Fibroblast of the conjunctiva (primary cell): ENCODE data around the gene PLXNA2.

Experiments used
- DNase-seq: peaks from one replicate; pipeline ENCODE4 v3.0.0-alpha.2; 2010; ENCODE audit warnings: low read depth

Gene PLXNA2

GRCh38 chr1:208181364-208181763 is 62.8 kb downstream of the PLXNA2 start:
- DNase-seq, result no peak

GRCh38 chr1:208180421-208180820 is 63.8 kb downstream of the PLXNA2 start:
- DNase-seq, result no peak

GRCh38 chr1:208179961-208180409 is 64.2 kb downstream of the PLXNA2 start:
- no peak for DNase-seq

- no peak for DNase-seq
These were observed 64.8 kb downstream of the PLXNA2 start for GRCh38 chr1:208179263-208179816.

GRCh38 chr1:208178091-208178529 is 66.1 kb downstream of the PLXNA2 start:
- DNase-seq, result no peak

GRCh38 chr1:208177656-208178055 is 66.5 kb downstream of the PLXNA2 start:
- no peak for DNase-seq

GRCh38 chr1:208176649-208177048 is 67.5 kb downstream of the PLXNA2 start:
- no peak for DNase-seq

- DNase-seq, result no peak
These were observed 68.7 kb downstream of the PLXNA2 start for GRCh38 chr1:208175508-208175895.

GRCh38 chr1:208174731-208175507 is 69.3 kb downstream of the PLXNA2 start:
- DNase-seq, result no peak

GRCh38 chr1:208174200-208174599 is 70.0 kb downstream of the PLXNA2 start:
- DNase-seq, result no peak

- DNase-seq, result no peak
These were observed 70.4 kb downstream of the PLXNA2 start for GRCh38 chr1:208173749-208174148.

- DNase-seq, result no peak
These were observed 71.6 kb downstream of the PLXNA2 start for GRCh38 chr1:208172423-208173145.

- DNase-seq, result no peak
These were observed 72.4 kb downstream of the PLXNA2 start for GRCh38 chr1:208171616-208172422.

- DNase-seq, result no peak
These were observed 73.9 kb downstream of the PLXNA2 start for GRCh38 chr1:208170252-208170651.

GRCh38 chr1:208169081-208169879 is 74.9 kb downstream of the PLXNA2 start:
- DNase-seq, result no peak

GRCh38 chr1:208167261-208167869 is 76.8 kb downstream of the PLXNA2 start:
- no peak for DNase-seq

GRCh38 chr1:208166340-208167138 is 77.6 kb downstream of the PLXNA2 start:
- no peak for DNase-seq

- peak; percentile 76 for DNase-seq
These were observed 78.5 kb downstream of the PLXNA2 start for GRCh38 chr1:208165659-208166058.

- no peak for DNase-seq
These were observed 79.6 kb downstream of the PLXNA2 start for GRCh38 chr1:208164609-208165008.

- no peak for DNase-seq
These were observed 80.6 kb downstream of the PLXNA2 start for GRCh38 chr1:208163539-208163938.
